ENCODE data around the gene ESPL1. TPM values are rescaled to one million over a fixed set of nuclear protein-coding genes. Genes with fewer than 3 reads are reported as not detected.

Gene ESPL1
- total RNA-seq, 1 experiment from 2014 or later: 61.4 TPM

DNA sequence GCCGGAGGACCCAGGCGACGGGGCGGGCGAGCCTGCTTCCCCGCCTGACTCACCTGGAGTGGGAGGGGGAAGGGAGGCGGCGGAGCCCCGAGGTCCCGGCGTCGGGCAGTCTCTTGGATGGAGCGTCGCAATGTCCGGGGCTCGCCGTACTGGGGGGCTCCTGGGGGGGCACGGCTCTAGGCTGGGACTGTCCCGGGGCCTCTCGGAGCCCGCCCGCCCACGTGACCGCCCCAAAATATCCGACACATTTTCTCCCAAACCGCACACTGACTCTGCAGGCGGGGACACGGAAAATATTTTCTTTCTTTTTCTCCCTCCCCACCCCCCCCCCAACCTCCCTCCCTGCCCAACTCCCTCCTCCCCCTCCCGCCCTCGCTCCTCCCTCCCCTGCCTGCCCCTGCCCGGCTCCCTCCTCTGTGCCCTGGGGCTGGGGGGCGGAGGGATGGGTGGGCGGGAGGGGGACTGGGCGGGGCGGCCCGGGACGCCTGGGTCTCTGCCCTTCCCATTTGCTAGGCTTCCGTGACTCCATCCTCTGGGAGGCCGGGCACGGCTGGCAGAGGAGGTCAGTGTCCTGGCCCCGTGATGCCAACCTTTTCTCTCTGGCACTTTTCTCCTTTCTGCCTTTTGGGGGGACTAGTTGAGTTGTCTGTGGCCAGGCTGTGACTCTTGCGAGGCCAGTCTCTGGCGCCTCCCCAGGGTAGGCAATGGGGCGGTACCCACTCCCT is 36.0 kb upstream of the ESPL1 start, which contains the start of gene RARG:
RARG (minus strand) TSS at position 289 of the 725 bp plus-strand sequence. CDS start 4,664 bp downstream, outside the sequence.
- DNase-seq (ENCODE audit: low spot score): peak; percentile 57
- Mint-ChIP-seq H3K4me1 (peaks cover 77% of the 10 kb centered on the region), H3K4me3 (peak within 1 kb of the TSS; percentile 82), H3K27ac (peak within 1 kb of the TSS; percentile 88), H3K27me3 (ENCODE audit: low read depth) (peaks cover 5% of the 10 kb centered on the region; the same call in 1 of the 2 replicates), H3K36me3 (peaks cover 1% of the 10 kb centered on the region), H3K9me3 (no peaks in the 10 kb centered on the region)
- peak; percentile 43 for ATAC-seq
- POLR2A ChIA-PET: interaction anchor here (1.2 kb wide), 1 partner anchor 12 kb away, joined by 6 read pairs; no protein-coding TSS in a partner anchor
- CTCF ChIA-PET: interaction anchor here (0.6 to 10.2 kb wide), 7 partner anchors 9 to 189 kb away, joined by 3 to 82 read pairs (median 3); partner anchors contain the start of genes AAAS and ESPL1
- TF ChIP-seq, protein P1, sequence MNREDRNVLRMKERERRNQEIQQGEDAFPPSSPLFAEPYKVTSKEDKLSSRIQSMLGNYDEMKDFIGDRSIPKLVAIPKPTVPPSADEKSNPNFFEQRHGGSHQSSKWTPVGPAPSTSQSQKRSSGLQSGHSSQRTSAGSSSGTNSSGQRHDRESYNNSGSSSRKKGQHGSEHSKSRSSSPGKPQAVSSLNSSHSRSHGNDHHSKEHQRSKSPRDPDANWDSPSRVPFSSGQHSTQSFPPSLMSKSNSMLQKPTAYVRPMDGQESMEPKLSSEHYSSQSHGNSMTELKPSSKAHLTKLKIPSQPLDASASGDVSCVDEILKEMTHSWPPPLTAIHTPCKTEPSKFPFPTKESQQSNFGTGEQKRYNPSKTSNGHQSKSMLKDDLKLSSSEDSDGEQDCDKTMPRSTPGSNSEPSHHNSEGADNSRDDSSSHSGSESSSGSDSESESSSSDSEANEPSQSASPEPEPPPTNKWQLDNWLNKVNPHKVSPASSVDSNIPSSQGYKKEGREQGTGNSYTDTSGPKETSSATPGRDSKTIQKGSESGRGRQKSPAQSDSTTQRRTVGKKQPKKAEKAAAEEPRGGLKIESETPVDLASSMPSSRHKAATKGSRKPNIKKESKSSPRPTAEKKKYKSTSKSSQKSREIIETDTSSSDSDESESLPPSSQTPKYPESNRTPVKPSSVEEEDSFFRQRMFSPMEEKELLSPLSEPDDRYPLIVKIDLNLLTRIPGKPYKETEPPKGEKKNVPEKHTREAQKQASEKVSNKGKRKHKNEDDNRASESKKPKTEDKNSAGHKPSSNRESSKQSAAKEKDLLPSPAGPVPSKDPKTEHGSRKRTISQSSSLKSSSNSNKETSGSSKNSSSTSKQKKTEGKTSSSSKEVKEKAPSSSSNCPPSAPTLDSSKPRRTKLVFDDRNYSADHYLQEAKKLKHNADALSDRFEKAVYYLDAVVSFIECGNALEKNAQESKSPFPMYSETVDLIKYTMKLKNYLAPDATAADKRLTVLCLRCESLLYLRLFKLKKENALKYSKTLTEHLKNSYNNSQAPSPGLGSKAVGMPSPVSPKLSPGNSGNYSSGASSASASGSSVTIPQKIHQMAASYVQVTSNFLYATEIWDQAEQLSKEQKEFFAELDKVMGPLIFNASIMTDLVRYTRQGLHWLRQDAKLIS (CRISPR knock-in tag; IDR thresholded peaks at IDR 0.05; ENCODE audit: borderline replicate concordance): no peak
- TF ChIP-seq, protein P2, sequence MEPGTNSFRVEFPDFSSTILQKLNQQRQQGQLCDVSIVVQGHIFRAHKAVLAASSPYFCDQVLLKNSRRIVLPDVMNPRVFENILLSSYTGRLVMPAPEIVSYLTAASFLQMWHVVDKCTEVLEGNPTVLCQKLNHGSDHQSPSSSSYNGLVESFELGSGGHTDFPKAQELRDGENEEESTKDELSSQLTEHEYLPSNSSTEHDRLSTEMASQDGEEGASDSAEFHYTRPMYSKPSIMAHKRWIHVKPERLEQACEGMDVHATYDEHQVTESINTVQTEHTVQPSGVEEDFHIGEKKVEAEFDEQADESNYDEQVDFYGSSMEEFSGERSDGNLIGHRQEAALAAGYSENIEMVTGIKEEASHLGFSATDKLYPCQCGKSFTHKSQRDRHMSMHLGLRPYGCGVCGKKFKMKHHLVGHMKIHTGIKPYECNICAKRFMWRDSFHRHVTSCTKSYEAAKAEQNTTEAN (CRISPR knock-in tag; IDR thresholded peaks at IDR 0.05): no peak
- TF ChIP-seq GRHL2 (CRISPR knock-in tag; IDR thresholded peaks at IDR 0.05; ENCODE audit: insufficient replicate concordance, severe bottlenecking) (no peak), SMAD3 (CRISPR knock-in tag; IDR thresholded peaks at IDR 0.05; ENCODE audit: borderline replicate concordance) (no peak), ZNF671 (CRISPR knock-in tag; IDR thresholded peaks at IDR 0.05) (no peak), ZNF317 (CRISPR knock-in tag; IDR thresholded peaks at IDR 0.05; ENCODE audit: borderline replicate concordance, low read depth) (no peak), TCF7 (CRISPR knock-in tag; IDR thresholded peaks at IDR 0.05; ENCODE audit: low read depth) (no peak), FOXK1 (CRISPR knock-in tag; IDR thresholded peaks at IDR 0.05) (0 out of 2 replicates have a peak, but pooled peaks have one; percentile 34), SP1 (CRISPR knock-in tag; conservative IDR thresholded peaks at IDR 0.05) (no peak), SOX15 (CRISPR knock-in tag; IDR thresholded peaks at IDR 0.05) (no peak), ETV6 (CRISPR knock-in tag; IDR thresholded peaks at IDR 0.05) (peak; percentile 27; the same call in 1 of the 2 replicates), TEAD4 (CRISPR knock-in tag; IDR thresholded peaks at IDR 0.05) (no peak), HMGA2 (CRISPR knock-in tag; IDR thresholded peaks at IDR 0.05) (no peak)
- TF ChIP-seq, protein P3, sequence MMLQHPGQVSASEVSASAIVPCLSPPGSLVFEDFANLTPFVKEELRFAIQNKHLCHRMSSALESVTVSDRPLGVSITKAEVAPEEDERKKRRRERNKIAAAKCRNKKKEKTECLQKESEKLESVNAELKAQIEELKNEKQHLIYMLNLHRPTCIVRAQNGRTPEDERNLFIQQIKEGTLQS (CRISPR knock-in tag; conservative IDR thresholded peaks at IDR 0.05): no peak
- TF ChIP-seq, protein P4, sequence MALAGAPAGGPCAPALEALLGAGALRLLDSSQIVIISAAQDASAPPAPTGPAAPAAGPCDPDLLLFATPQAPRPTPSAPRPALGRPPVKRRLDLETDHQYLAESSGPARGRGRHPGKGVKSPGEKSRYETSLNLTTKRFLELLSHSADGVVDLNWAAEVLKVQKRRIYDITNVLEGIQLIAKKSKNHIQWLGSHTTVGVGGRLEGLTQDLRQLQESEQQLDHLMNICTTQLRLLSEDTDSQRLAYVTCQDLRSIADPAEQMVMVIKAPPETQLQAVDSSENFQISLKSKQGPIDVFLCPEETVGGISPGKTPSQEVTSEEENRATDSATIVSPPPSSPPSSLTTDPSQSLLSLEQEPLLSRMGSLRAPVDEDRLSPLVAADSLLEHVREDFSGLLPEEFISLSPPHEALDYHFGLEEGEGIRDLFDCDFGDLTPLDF (CRISPR knock-in tag; IDR thresholded peaks at IDR 0.05): no peak
- TF ChIP-seq, protein P5, sequence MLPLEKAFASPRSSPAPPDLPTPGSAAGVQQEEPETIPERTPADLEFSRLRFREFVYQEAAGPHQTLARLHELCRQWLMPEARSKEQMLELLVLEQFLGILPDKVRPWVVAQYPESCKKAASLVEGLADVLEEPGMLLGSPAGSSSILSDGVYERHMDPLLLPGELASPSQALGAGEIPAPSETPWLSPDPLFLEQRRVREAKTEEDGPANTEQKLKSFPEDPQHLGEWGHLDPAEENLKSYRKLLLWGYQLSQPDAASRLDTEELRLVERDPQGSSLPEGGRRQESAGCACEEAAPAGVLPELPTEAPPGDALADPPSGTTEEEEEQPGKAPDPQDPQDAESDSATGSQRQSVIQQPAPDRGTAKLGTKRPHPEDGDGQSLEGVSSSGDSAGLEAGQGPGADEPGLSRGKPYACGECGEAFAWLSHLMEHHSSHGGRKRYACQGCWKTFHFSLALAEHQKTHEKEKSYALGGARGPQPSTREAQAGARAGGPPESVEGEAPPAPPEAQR (CRISPR knock-in tag; IDR thresholded peaks at IDR 0.05): no peak
- TF ChIP-seq, protein P6, sequence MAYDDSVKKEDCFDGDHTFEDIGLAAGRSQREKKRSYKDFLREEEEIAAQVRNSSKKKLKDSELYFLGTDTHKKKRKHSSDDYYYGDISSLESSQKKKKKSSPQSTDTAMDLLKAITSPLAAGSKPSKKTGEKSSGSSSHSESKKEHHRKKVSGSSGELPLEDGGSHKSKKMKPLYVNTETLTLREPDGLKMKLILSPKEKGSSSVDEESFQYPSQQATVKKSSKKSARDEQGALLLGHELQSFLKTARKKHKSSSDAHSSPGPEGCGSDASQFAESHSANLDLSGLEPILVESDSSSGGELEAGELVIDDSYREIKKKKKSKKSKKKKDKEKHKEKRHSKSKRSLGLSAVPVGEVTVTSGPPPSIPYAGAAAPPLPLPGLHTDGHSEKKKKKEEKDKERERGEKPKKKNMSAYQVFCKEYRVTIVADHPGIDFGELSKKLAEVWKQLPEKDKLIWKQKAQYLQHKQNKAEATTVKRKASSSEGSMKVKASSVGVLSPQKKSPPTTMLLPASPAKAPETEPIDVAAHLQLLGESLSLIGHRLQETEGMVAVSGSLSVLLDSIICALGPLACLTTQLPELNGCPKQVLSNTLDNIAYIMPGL (CRISPR knock-in tag; IDR thresholded peaks at IDR 0.05): no peak
- TF ChIP-seq, protein P7, sequence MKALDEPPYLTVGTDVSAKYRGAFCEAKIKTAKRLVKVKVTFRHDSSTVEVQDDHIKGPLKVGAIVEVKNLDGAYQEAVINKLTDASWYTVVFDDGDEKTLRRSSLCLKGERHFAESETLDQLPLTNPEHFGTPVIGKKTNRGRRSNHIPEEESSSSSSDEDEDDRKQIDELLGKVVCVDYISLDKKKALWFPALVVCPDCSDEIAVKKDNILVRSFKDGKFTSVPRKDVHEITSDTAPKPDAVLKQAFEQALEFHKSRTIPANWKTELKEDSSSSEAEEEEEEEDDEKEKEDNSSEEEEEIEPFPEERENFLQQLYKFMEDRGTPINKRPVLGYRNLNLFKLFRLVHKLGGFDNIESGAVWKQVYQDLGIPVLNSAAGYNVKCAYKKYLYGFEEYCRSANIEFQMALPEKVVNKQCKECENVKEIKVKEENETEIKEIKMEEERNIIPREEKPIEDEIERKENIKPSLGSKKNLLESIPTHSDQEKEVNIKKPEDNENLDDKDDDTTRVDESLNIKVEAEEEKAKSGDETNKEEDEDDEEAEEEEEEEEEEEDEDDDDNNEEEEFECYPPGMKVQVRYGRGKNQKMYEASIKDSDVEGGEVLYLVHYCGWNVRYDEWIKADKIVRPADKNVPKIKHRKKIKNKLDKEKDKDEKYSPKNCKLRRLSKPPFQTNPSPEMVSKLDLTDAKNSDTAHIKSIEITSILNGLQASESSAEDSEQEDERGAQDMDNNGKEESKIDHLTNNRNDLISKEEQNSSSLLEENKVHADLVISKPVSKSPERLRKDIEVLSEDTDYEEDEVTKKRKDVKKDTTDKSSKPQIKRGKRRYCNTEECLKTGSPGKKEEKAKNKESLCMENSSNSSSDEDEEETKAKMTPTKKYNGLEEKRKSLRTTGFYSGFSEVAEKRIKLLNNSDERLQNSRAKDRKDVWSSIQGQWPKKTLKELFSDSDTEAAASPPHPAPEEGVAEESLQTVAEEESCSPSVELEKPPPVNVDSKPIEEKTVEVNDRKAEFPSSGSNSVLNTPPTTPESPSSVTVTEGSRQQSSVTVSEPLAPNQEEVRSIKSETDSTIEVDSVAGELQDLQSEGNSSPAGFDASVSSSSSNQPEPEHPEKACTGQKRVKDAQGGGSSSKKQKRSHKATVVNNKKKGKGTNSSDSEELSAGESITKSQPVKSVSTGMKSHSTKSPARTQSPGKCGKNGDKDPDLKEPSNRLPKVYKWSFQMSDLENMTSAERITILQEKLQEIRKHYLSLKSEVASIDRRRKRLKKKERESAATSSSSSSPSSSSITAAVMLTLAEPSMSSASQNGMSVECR (CRISPR knock-in tag; IDR thresholded peaks at IDR 0.05; ENCODE audit: borderline replicate concordance): no peak
- TF ChIP-seq, protein P8, sequence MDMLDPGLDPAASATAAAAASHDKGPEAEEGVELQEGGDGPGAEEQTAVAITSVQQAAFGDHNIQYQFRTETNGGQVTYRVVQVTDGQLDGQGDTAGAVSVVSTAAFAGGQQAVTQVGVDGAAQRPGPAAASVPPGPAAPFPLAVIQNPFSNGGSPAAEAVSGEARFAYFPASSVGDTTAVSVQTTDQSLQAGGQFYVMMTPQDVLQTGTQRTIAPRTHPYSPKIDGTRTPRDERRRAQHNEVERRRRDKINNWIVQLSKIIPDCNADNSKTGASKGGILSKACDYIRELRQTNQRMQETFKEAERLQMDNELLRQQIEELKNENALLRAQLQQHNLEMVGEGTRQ (CRISPR knock-in tag; IDR thresholded peaks at IDR 0.05): peak; percentile 79

Measured in WTC11 (cell line).